HG03460 (cell line): Measurements from ENCODE around the gene CGNL1.

Experiments used
- ATAC-seq: cut with Tn5 transposase; IDR thresholded peaks from one replicate; pipeline ENCODE4 v1.9.1; 2021; ENCODE audit not compliant: unreplicated experiment

Gene CGNL1

DNA sequence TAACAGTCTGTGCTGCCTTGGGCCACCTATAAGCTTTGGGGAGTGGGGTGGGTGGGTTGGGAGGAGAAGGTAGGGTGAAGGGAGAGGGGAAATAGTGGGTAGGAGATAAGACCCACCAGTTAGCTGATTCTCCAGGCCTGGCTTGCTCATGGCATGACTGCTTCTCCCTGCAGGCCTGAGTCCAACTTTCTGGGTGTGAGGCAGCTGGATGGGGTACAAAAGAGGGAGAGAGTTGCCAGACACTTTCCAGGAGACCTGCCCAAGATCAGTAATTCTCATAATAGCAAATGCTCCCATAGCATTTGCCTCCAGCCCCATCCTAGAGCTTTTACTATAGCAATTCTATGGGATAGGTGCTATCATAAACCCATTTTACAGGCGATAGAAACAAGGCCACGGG is 7.7 kb downstream of the CGNL1 start:
- no peak for ATAC-seq

DNA sequence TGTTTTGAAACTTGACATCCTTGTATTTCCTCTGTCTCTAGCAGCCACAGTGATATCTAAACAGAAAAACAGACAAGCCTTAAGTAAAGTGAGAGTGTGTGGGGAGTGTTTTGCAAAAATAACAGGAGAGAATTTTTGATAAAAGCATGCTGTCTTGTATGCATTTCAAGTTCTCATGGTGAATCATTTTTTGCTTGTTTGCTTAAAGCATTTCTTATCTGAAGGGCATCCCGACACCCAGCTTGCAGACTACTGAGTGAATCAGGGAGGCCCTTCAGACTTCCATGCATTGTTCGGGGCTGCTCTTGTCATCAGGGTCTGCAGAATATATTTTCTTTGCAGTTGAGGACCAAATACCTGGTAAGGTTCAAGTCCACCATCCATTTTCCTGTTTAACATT is 8.5 kb downstream of the CGNL1 start:
- ATAC-seq = no peak

DNA sequence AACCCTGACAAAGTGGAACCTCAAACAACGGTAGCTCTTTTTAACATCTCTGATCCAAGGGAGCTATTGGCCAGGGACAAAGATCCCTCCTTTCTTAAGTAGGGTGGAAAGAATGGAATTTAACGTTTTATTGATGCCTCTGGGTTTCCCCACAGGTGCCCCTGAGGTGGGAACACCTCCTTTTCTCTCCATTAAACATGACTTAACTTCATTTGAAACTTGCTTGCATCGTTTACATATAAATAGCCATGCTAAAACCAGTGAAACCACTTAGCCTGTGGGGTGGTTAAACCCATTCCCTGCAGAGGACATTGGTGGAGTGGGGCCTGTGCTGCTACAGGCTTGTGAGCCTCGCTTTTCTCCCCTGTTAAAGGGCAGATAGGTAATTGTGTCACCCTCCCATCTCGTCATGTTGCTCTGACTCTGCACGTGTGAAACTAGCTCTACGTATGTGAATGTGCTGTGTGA is 9.7 kb downstream of the CGNL1 start:
- no peak for ATAC-seq

DNA sequence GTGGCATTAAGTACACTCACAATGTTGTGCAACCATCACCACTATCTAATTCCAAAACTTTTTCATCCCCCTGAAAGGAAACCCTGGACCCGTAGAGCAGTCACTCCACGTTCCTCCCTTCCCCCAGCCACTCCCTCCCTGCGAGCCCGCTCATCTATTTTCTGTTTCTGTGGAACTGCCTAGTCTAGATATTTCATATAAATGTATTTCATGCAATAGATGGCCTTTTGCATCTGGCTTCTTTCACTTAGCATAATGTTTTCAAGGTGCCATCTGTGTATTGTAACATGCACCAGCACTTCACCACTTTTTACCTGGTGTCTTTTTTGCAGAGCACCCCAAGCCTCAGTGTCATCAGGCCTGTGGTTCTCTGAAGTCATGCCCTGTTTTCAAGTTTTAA is 10.7 kb downstream of the CGNL1 start:
- no peak for ATAC-seq

DNA sequence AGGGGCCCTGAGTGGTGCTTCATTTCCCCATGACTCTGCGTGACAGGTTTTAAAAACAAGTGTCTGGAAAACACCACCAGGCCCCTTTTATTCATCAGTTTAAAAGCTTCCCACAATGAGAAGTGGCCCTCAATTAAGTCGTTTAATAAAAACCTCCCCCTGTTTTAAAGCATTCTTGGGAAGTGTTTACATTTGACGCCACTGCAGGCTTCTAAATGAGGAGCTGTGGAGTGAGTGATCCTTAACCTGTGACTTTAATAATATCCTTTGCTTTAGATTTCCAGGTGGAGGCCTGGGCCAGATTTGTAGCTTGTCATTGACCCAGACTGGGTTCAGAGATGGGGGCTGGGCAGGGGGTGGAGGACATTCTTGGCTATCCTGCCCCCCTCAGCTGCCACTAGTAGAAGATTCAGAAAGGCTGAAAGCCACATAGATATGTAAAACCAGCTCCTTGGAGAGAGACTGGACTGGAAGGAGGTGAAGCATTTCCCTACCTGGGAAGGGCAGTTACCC is 11.3 kb downstream of the CGNL1 start:
- no peak for ATAC-seq

DNA sequence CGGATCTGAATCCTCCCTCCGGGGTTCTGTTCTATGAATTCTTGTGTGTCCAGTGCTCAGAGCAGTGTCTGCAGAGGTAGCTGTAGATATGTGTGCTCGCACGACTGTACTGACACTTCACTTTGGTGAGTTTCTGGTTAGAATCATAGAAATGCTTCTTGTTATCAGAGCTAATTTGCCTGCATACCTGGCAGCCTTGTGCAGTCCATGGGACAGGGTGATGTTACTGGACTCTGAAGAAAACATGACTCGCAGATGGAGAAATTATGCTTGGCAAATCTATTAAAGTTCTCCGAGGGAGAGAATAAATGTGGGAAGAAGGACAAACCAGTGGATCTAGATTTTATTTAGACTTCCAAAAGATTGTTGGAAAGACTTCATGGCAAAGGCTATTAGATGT is 12.2 kb downstream of the CGNL1 start:
- ATAC-seq = no peak

DNA sequence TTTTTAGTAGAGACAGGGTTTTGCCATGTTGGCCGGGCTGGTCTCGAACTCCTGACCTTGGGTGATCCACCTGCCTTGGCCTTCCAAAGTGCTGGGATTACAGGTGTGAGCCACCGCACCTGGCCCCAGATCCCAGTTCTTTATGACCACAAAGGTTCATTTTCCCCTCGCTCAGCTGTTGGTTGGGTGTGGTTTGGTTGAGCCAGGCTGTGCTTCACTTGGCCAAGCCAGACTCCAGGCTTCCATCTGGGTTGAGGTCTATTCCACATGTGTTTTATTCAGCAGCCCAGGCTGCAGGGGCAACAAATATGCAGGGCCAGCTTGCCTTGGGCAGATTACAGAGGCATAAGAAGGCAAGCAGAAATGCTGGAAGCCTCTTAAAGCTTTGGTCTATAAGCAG is 13.7 kb downstream of the CGNL1 start:
- no peak for ATAC-seq

DNA sequence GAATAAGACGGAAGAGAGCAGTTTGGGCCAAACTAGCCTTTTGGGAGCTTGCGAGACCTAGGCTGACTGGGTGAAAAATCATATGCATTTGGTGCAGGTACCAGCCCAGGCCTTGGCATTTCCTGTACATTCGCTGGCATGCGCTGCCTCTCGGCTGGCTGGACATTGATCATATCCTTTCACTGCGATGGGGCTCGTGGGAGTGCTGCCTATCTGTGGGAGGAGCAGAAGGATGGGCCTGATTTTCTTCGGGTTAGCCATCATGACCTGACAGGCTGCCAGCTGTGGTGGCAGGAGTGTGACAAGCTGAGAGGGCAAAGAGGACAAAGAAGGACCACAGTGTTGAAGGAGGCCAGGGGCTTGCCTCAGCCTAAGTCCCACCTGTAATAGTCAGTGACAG is 14.3 kb downstream of the CGNL1 start:
- ATAC-seq = no peak

DNA sequence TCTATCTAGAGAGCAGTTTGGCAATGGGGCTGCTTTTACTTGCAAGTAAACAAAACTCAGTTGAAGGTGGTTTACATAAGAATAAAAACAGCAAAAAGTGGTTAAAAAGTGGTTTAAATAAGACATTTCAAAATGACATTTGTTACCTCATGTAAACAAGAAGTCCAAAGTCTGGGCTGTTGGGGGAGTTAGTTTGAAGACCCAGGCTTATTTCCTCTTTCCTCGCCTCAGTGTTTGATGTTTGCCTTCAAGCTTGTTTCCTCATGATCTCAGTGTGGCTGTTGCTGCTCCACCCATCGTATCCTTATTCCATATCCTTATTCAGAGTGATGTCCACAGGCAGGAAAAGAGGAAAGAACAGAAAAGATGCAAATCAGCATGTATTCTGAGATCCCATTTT is 15.2 kb downstream of the CGNL1 start:
- no peak for ATAC-seq

DNA sequence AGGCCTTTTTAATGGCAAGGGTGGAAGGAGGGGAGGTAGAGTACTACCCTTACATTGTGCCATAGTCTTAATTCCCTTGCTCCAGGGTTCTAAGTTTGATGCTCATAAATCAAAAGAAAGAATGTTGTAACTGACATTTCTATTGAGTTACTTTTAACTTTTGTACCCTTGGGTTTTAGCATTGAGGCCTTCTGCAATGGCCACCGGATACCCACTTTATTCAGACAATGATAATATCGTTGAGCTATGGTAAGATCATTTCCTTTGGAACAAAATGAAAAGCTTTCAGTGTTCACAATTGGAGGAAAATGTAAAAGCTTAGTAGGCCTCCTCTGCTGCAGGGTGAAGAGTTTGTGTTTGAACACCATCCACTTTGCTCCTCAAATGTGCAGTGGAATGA is 16.8 kb downstream of the CGNL1 start:
- no peak for ATAC-seq

DNA sequence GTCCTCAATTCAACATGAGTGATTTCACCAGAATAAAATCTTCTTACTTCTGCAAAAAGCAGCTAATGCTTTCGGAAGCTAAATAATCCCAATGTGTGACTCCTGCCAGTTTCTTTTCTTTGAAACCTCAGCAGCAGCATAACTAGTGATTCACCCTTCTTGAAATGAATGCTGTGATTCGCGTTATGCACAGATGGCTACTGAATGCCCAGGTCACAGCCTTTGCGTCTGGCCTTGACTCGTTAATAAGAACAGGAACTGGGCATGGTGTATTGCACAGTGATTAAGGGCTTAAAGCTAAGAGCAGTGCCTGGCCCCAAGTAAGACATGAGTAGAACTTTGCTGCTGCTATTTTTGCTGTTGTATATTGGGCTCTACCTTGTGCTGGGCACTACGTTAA is 19.0 kb downstream of the CGNL1 start:
- ATAC-seq = peak; percentile 50

DNA sequence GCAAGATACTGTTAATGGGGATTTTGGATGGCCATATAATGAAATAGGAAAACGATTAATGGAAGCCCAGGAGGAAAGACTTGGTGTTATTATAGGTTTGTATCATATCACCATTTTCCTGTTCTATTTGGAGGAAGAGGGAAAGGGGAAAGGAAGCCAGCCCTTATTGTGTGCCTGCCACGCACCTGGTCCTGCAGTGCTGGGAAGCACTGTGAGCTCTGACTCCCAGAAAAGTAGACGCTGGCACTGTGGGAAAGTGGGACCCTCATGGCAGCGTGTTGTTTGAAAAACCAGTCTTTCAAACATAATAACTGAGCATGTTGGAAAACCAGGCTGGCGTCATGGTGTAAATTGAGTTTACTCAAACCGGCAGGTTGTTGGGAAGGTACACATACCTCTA is 22.0 kb downstream of the CGNL1 start:
- no peak for ATAC-seq

DNA sequence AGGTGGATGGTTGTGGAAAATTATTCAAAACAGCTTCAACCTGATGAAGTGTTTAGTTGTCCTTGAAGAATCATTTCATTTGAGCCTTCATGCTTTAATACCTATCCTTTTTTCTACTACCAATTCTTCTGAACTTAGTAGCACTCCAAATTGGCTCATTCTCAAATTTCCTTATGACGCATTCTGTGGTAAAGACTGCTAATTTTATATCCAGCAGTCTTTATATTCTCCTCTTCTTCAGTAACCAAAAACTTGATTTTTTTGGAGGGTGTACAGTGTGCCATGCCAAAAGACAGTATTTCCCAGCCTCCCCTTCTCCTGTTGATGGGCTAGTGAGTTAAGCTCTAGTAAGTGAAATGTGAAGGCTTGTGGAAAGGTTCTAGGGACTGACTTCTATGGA is 25.2 kb downstream of the CGNL1 start:
- ATAC-seq = no peak

DNA sequence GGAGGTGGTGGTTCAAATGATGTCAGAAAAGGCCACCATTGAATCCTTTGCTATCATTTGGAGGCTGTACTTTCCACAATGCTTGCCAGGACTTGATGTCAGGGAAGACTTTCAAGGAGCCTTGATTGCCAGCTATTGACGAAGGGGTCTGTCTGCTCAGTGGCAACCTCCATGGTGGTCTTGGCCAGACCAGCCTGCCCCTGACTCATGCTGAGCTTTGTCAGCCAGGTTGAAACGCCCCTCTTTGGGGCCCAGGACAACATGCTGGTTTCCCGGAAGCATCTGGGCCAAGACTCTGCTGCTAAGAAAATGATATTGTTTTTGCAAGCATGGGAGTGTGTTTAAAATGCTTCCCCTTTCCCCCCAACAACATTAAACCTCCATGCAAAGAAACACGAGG is 26.7 kb downstream of the CGNL1 start:
- ATAC-seq = no peak

DNA sequence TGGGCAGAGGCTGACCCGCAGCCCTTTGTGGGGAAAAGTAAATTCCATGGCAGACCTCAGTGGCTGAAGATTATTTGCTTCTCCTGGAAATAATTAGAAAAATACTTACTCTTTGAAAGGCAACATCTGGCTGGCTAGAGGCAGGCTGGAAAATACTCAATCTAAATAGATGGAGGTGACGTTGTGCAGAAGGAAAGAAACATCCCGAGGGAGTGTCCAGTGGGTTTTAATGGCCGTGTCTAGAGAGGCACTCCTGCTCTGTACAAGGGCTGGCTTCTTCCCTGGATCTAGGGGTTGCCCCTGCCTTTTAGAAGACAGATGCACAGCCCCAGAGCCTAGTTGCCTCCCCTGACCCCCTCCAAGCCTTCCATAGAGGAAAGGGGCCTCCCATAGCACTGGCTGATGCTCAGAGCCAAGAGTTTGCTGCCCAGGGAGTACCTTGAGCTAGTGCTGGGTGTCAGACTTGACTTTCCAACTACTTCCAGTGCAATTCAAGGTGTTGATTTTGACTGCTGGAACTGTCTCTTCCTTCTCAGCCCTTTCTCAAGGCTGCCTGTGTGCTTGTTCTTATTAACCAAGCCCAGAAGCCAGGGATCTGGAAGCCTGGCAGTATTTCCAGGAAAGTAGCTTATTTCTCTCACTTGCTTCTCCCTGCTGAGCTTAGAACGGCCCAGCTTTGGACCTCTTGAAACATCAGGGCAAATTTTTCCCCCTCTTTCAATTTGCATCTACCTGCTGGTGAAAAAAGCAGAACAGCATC is 27.4 kb downstream of the CGNL1 start:
- no peak for ATAC-seq

DNA sequence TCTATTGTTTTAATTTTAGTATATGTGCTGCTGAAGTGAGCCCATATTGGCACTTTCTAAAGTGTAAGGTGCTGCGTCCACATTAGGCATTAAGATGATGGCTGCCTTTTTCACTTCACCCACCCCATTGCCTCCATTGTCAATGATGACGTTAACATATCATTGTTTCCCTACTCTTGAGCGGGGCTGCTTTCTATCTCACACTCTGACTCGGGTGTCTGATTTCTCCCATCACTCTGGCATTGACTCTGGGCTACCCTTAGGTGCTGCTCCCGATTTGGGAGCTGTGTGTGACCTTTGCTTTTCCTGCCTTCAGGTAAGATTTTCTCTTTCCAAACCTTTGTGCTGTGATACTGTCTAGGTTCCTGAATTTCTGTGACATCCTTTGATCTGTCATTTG is 28.8 kb downstream of the CGNL1 start:
- ATAC-seq = no peak

DNA sequence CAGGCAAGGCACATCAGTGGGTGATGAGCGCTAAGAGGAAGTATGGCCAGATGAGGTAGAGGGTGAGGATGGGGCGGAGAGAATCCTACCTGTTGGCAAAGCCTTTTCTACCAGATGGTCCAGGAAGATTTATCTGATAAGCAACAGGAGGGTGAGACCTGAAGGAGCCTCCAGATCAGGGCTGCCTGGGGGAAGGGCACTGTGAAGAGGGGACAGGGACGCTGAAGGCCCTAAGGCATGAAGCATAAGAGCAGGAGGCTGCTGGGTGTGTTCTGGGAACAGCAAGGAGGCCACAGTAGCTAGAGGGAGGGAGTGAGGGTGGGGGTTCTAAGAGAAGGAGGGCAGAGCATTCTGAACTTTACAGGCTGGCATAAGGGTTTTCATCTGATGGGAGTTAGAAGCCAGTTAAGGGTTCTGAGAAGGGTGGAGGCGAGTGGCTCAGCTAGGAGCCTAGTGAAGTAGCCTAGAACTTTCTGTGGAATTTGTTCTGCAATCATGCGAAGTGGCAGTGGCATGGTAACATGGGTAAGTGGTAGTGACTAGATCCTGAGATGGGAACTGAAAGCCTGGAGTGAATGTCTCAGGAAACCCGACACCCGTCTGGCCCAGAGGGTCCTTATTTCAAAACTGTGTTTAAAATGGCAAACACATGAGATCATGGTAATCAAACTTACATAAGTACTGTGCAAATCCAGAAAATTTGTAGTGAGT is 29.9 kb downstream of the CGNL1 start:
- no peak for ATAC-seq

DNA sequence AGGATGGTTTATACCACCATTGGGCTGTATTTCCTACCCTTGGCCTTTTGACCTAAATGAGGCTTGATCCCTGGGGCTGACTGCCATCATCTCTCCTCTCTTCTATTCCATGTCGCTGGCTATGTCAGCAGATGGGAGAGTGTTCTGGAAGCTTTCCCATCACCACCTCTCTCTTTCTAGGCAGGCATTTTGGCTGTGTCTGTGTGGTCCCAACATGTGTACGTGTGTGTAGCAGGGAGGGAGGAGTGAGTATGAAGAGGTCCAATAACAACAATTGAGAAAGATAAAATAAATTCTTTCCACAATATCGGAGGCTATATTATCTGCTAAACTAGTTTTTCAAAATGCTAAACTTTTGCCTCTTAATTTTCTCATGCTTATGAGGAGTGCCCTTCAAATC is 34.1 kb downstream of the CGNL1 start:
- ATAC-seq = no peak

DNA sequence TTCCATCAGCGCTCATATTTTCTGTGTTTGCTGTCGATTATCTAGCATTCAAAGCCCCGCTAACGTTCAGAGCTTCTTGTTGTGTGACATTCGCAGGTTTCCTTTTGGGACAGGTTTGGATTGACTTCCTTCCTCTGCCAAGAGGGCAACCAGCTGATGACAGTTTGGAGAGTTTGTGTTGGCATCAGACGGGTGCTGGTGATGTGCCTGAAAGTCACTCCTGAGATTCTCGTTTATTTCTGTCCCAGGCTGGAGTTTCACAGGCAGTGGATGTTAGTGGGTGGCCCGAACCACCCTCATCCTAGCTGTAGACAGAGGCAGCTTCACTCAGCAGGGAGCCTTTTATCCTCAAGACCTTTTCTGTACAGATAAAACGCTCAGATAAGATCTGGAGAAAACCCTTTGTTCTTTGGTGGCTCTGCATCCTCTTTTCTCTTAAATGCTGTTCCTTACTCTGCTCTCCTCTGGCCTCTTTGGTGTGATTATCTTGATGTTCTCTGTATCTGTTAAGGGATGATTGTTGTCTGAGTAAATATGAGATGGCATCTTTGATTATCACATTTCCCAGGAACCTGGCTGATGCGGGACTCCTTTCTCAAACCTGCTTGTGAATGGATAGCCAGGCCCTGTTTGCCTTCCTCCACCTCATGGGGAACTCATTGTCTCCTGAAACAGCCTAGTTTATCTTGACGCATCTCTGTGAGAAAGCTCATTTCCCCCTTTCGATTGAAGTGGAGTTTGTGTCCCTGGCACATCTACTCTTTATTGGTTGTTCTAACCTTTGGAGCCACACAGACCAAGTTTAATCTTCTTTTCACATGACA is 35.9 kb downstream of the CGNL1 start:
- ATAC-seq = no peak

DNA sequence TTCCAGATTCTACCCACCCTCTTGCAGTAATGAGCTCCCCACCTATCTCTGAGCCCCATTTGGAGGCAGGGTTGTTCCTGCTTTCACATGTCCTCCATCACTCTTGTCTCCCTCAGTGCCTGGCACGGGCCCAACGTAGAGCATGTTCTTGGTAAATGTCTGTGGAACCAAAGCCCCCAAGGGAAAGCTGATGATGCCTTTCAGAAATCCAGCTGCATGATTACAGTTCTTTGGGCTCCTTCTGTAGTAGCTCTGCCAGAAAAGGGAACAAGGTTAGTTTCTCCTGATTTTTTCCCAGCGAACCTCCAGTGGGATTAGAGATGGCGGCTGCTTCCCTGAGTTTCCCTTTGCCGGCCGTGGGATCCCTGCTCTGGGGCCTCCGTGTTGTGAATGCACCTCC is 39.3 kb downstream of the CGNL1 start:
- ATAC-seq = no peak

DNA sequence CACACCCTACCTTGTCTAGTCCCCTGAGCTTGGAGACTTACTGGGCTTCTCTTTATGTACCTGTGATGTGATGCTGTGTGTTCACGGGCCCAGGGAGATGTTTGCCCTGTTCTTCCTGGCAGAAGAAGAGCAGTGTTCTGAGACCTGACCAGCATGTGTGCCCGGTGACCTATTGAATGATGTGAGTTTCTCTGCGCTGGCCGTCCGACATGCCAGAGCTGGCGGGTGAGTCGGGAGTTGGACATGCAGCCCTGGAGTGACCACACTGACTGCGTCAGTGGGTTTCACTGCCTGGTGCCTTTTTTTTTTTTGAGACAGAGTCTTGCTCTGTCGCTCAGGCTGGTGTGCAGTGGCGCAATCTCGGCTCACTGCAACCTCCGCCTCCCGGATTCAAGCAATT is 42.3 kb downstream of the CGNL1 start:
- ATAC-seq = no peak

DNA sequence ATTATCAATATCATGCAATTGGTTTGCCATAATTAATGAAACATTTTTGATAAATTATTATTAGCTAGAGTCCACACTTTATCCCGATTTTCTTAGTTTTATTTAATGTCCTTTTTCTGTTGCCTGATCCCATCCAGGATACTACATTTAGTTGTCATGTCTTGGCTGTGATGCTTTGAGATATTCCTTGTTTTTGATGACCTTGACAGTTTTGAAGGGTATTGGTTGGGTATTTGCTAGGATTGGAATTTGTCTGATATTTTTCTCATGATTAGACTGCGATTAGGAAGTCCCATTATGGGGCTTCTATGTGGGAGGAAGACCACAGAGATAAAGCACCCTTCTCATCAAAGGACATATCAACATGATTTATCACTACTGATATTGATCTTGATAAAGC is 43.0 kb downstream of the CGNL1 start:
- ATAC-seq = no peak
